ENCODE measurements around the gene DAGLA.

DNA sequence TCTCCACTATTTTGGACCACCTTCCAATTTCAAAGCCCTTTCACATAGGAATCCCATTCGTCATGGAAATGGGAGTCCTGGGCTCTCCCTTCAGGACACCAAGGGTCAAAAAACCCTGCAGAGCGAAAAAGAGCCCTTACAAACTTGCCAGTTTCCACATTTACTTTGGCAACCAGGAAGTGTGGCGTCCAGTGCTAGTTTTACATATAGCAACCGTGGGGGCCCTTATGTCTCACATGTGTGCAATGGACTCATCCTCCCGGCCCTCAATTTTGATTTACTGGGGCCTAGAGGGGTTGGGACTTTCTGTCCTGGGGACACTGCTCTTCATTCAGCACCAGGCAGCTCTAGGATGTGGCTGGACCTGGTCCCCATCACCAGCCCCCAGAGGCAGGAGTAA, 33.7 kb downstream of the DAGLA start:
- TF ChIP-seq, protein P1, sequence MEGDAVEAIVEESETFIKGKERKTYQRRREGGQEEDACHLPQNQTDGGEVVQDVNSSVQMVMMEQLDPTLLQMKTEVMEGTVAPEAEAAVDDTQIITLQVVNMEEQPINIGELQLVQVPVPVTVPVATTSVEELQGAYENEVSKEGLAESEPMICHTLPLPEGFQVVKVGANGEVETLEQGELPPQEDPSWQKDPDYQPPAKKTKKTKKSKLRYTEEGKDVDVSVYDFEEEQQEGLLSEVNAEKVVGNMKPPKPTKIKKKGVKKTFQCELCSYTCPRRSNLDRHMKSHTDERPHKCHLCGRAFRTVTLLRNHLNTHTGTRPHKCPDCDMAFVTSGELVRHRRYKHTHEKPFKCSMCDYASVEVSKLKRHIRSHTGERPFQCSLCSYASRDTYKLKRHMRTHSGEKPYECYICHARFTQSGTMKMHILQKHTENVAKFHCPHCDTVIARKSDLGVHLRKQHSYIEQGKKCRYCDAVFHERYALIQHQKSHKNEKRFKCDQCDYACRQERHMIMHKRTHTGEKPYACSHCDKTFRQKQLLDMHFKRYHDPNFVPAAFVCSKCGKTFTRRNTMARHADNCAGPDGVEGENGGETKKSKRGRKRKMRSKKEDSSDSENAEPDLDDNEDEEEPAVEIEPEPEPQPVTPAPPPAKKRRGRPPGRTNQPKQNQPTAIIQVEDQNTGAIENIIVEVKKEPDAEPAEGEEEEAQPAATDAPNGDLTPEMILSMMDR (IDR thresholded peaks at IDR 0.05) = no peak
- no peak for TF ChIP-seq EZH2 (IDR thresholded peaks at IDR 0.05; ENCODE audit: borderline replicate concordance, insufficient read depth, low read depth, low read length, poor library complexity, severe bottlenecking)
